HepG2 (cell line): ENCODE data around the gene CCDC80. TPM values are rescaled to one million over a fixed set of nuclear protein-coding genes. Genes with fewer than 3 reads are reported as not detected.

Experiments used
- ATAC-seq: fragments of 200-7000 bp; cut with Tn5 transposase; 3 replicates; pipeline ENCODE4 v1.9.1; 2020; ENCODE audit warnings: mild to moderate bottlenecking, moderate library complexity
- BruUV-seq: library from RNA; stranded (reverse); fragments of 400-500 nt; replicated peaks from 2 replicates; lab custom pipeline; 2021; lab: Mats Ljungman, UMichigan
- CTCF ChIA-PET: fragments of 300-600 bp; formaldehyde crosslinking; extraction: SDS; loops from one replicate; lab custom pipeline; 2021; ENCODE audit warnings: low total read pairs, inconsistent platforms, low intra/inter-chr PET ratio; lab: Yijun Ruan, JAX
- POLR2A ChIA-PET: fragments of 350-600 bp; sonication (Branson Sonifier 250); formaldehyde crosslinking; loops from one replicate; lab custom pipeline; 2020; ENCODE audit warnings: antibody characterized with exemption, inconsistent platforms; lab: Yijun Ruan, JAX
- DNase-seq: peaks from one replicate; pipeline ENCODE4 v3.0.0-alpha.2; 2015; ENCODE audit warnings: low spot score
- FAIRE-seq: peaks from 3 replicates; lab custom pipeline; 2011; peaks lifted over from hg19 to GRCh38; lab: Jason Lieb, UNC
- H2AFZ ChIP-seq: one replicate; pipeline ENCODE4 v1.6.1; 2011; ENCODE audit warnings: low read length, inconsistent platforms
- H3K27ac ChIP-seq: fragments of 300-600 bp; 3 replicates; pipeline ENCODE4 v1.8.0; 2011; ENCODE audit warnings: mixed run types, mild to moderate bottlenecking, mixed read lengths, low read length, inconsistent platforms; ENCODE audit not compliant: insufficient read depth; ENCODE audit errors: extremely low read length
- H3K27me3 ChIP-seq, 2 experiments: fragments of 200-600 bp in 1 of 2; 2 replicates in 1 of 2; 3 replicates in 1 of 2; pipeline versions ENCODE4 v1.6.0 to v1.8.0; 2011; ENCODE audit warnings: low read length in 2 of 2, mild to moderate bottlenecking in 2 of 2, moderate library complexity in 2 of 2, inconsistent platforms in 1 of 2; ENCODE audit not compliant: insufficient read depth in 2 of 2, control insufficient read depth in 1 of 2
- H3K36me3 ChIP-seq, 2 experiments: fragments of 200-600 bp in 1 of 2; replicated peaks in 1 of 2; 2 replicates in 1 of 2; 3 replicates in 1 of 2; pipeline versions ENCODE4 v1.5.1 to v1.8.0; 2011; ENCODE audit warnings: low read length in 2 of 2, inconsistent platforms in 1 of 2; ENCODE audit not compliant: insufficient read depth in 2 of 2, control insufficient read depth in 1 of 2
- H3K4me1 ChIP-seq: 2 replicates; pipeline ENCODE4 v1.5.1; 2012; ENCODE audit warnings: low read length, inconsistent platforms; ENCODE audit not compliant: insufficient read depth
- H3K4me2 ChIP-seq: 2 replicates; pipeline ENCODE4 v1.6.0; 2011; ENCODE audit warnings: low read depth, low read length, inconsistent platforms
- H3K4me3 ChIP-seq, 3 experiments: fragments of 200-600 bp in 1 of 3; sonication (generic), shearing (Covaris generic) in 1 of 3; replicated peaks in 1 of 3; 2 replicates each; pipeline ENCODE4 v1.5.1; 2011 to 2016; ENCODE audit warnings: low read length in 3 of 3, inconsistent platforms in 2 of 3, low read depth in 2 of 3, mild to moderate bottlenecking in 2 of 3, control low read depth in 1 of 3, mixed read lengths in 1 of 3; ENCODE audit not compliant: insufficient read depth in 1 of 3
- H3K79me2 ChIP-seq: one replicate; pipeline ENCODE4 v1.6.1; 2011; ENCODE audit warnings: low read length, inconsistent platforms; ENCODE audit not compliant: insufficient read depth
- H3K9ac ChIP-seq: 2 replicates; pipeline ENCODE4 v1.6.0; 2011; ENCODE audit warnings: mild to moderate bottlenecking, low read depth, low read length, inconsistent platforms; ENCODE audit not compliant: insufficient read depth
- H3K9me3 ChIP-seq: 2 replicates; pipeline ENCODE4 v1.5.1; 2012; ENCODE audit warnings: mild to moderate bottlenecking, low read length
- H4K20me1 ChIP-seq: 2 replicates; pipeline ENCODE4 v1.6.0; 2011; ENCODE audit warnings: inconsistent platforms, mild to moderate bottlenecking, low read length, moderate library complexity; ENCODE audit not compliant: insufficient read depth
- CREBL2 ChIP-seq: sonication (generic); formaldehyde crosslinking; IDR thresholded peaks from 2 replicates; pipeline ENCODE4 v1.8.1; 2023; ENCODE audit warnings: missing genetic modification reagents, mild to moderate bottlenecking, borderline replicate concordance
- HOMEZ ChIP-seq: IDR thresholded peaks from 2 replicates; pipeline ENCODE4 v1.6.1; 2016; ENCODE audit warnings: low read depth
- PCBP1 ChIP-seq: fragments of 200-400 bp; formaldehyde crosslinking; IDR thresholded peaks from 2 replicates; pipeline ENCODE4 v1.6.1; 2017; ENCODE audit warnings: mild to moderate bottlenecking, low read depth, low read length, borderline replicate concordance
- RBAK ChIP-seq: sonication (generic); formaldehyde crosslinking; IDR thresholded peaks from 2 replicates; pipeline ENCODE4 v1.5.1; 2020; ENCODE audit warnings: mild to moderate bottlenecking, missing genetic modification reagents
- ZGPAT ChIP-seq: IDR thresholded peaks from 2 replicates; pipeline ENCODE4 v1.6.1; 2016; ENCODE audit warnings: mild to moderate bottlenecking
- ZNF629 ChIP-seq: sonication (generic); formaldehyde crosslinking; conservative IDR thresholded peaks from 2 replicates; pipeline ENCODE4 v1.5.0; 2020; ENCODE audit warnings: missing genetic modification reagents
- WGBS: methylation state at CpG from one replicate; pipeline ENCODE4 v1.1.6; 2017; ENCODE audit warnings: low lambda C conversion rate; 5-methylcytosine and 5-hydroxymethylcytosine counted together
- in situ Hi-C: cut with HindIII; loops from 2 replicates; pipeline ENCODE4 v1.10.0; 2017; ENCODE audit warnings: low pct_unique_long_range_greater_than_20kb; ENCODE audit not compliant: extremely low pct_ligation_motif_present
- intact Hi-C: fragments of 100-400 bp; cut with micrococcal nuclease; formaldehyde crosslinking; loops from one replicate; pipeline ENCODE4 v1.10.0; 2022; ENCODE audit not compliant: unreplicated experiment
- polyA plus RNA-seq, 8 experiments: library from polyadenylated mRNA; depleted of rRNA in 3 of 8; stranded (reverse) in 7 of 8; unstranded in 1 of 8; fragments of >200 nt; fragmentation: Illumina TruSeq in 4 of 8; extraction: Trizol in 4 of 8; gene quantifications; 2 replicates each; pipeline versions ENCODE4 v1.2.1 to v1.2.3, GENCODE V29; 2011 to 2016; ENCODE audit warnings: low read depth in 4 of 8, missing spikeins in 1 of 8, mixed read lengths in 1 of 8; ENCODE audit not compliant: insufficient read depth in 1 of 8
- total RNA-seq, 5 experiments: library from RNA; depleted of rRNA; stranded (reverse); fragments of >200 nt; fragmentation: Illumina TruSeq; extraction: Trizol; gene quantifications; 2 replicates each; pipeline ENCODE4 v1.2.3, GENCODE V29; 2016; ENCODE audit warnings: low read depth in 1 of 5

CCDC80 gene
- total and polyA plus RNA-seq, 2 of the 13 experiments (the other 11 are each of a cell fraction or from before 2014, with no cell fraction given): not detected

GRCh38 chr3:112634786-112635541 lies 6.0 kb downstream of the CCDC80 start:
- H3K27me3 ChIP-seq: peaks cover 1 to 12% of the 10 kb centered on the region in 2 experiments; a peak in 2 of 5 replicates
- in situ Hi-C loops: no loop called here
- FAIRE-seq: no peak

GRCh38 chr3:112633757-112634156 lies 7.2 kb downstream of the CCDC80 start:
- H3K9me3 ChIP-seq: no peaks in the 10 kb centered on the region
- no peaks in the 10 kb centered on the region for H3K79me2 ChIP-seq
- BruUV-seq: no TSS peak
- H3K36me3 ChIP-seq: no peaks in the 10 kb centered on the region
- no peak overlapping the region for H3K9ac ChIP-seq
- in situ Hi-C loops: no loop called here
- 0% methylated on average over 1 of the region's 1 CpG for WGBS
- ChIA-PET CTCF (no interaction called here), POLR2A (no interaction called here)
- DNase-seq (no peak), FAIRE-seq (no peak), ATAC-seq (no peak)
- no peak overlapping the region for H3K27ac ChIP-seq
- H3K4me1 ChIP-seq: no peaks in the 10 kb centered on the region
- no peak overlapping the region for H3K4me2 ChIP-seq
- no peak overlapping the region for H2AFZ ChIP-seq
- no peak overlapping the region for H3K4me3 ChIP-seq
- TF ChIP-seq ZNF629 (CRISPR knock-in tag) (no peak), RBAK (no peak), HOMEZ (CRISPR knock-in tag) (no peak), PCBP1 (no peak), CREBL2 (CRISPR knock-in tag) (no peak)
- H4K20me1 ChIP-seq: no peaks in the 10 kb centered on the region
- intact Hi-C loops: no loop called here
- peaks cover 0 to 7% of the 10 kb centered on the region in 2 experiments; a peak in 1 of 5 replicates for H3K27me3 ChIP-seq

More at GRCh38 chr3:112634786-112635541, 6.0 kb downstream of the CCDC80 start:
- POLR2A ChIA-PET: no interaction called here
- H3K27ac ChIP-seq: no peak overlapping the region
- TF ChIP-seq ZGPAT (CRISPR knock-in tag): no peak
- BruUV-seq: no TSS peak
- H3K4me3 ChIP-seq: no peak overlapping the region
- no peak overlapping the region for H3K9ac ChIP-seq
- no peaks in the 10 kb centered on the region for H3K9me3 ChIP-seq
- H3K36me3 ChIP-seq: no peaks in the 10 kb centered on the region
- H3K79me2 ChIP-seq: no peaks in the 10 kb centered on the region
- no peaks in the 10 kb centered on the region for H3K4me1 ChIP-seq
- H3K4me2 ChIP-seq: no peak overlapping the region
- CTCF ChIA-PET: no interaction called here
- no peak overlapping the region for H2AFZ ChIP-seq
- no peak for ATAC-seq
- WGBS: 12% methylated on average over 4 of the region's 4 CpGs
- intact Hi-C loops: no loop called here
- DNase-seq: no peak
- no peaks in the 10 kb centered on the region for H4K20me1 ChIP-seq
